Astrocyte (in vitro differentiated cells and primary cell): ENCODE results near the gene IFI27L1. TPM values are rescaled to one million over a fixed set of nuclear protein-coding genes. Genes with fewer than 3 reads are reported as not detected.
"Not testable (repeated sequence)": the region's sequence is repeated elsewhere in the genome, so short reads cannot be mapped to it uniquely, and the experiment has no call there.

ENCODE experiments used
- DNase-seq: peaks from one replicate; pipeline ENCODE4 v3.0.0-alpha.2; 2010; ENCODE audit warnings: low read depth
- FAIRE-seq: peaks from 2 replicates; lab custom pipeline; 2011; peaks lifted over from hg19 to GRCh38; lab: Jason Lieb, UNC
- H2AFZ ChIP-seq: 2 replicates; pipeline ENCODE4 v1.6.0; 2012; ENCODE audit warnings: low read depth, low read length, inconsistent platforms
- H3K27ac ChIP-seq: 2 replicates; pipeline ENCODE4 v1.5.1; 2011; ENCODE audit warnings: low read depth, low read length, inconsistent platforms
- H3K27me3 ChIP-seq: 2 replicates; pipeline ENCODE4 v1.6.0; 2011; ENCODE audit warnings: low read length, inconsistent platforms; ENCODE audit not compliant: insufficient read depth
- H3K36me3 ChIP-seq: 2 replicates; pipeline ENCODE4 v1.5.1; 2011; ENCODE audit warnings: low read length, inconsistent platforms; ENCODE audit not compliant: insufficient read depth
- H3K4me1 ChIP-seq: 2 replicates; pipeline ENCODE4 v1.5.1; 2011; ENCODE audit warnings: low read length, inconsistent platforms; ENCODE audit not compliant: insufficient read depth
- H3K4me2 ChIP-seq: 2 replicates; pipeline ENCODE4 v1.6.0; 2012; ENCODE audit warnings: low read length, inconsistent platforms
- H3K4me3 ChIP-seq: 2 replicates; pipeline ENCODE4 v1.5.1; 2011; ENCODE audit warnings: low read depth, mild to moderate bottlenecking, low read length, inconsistent platforms; ENCODE audit not compliant: insufficient read depth
- H3K79me2 ChIP-seq: 2 replicates; pipeline ENCODE4 v1.6.0; 2012; ENCODE audit warnings: mild to moderate bottlenecking, low read length, inconsistent platforms; ENCODE audit not compliant: insufficient read depth
- H3K9ac ChIP-seq: 2 replicates; pipeline ENCODE4 v1.6.0; 2012; ENCODE audit warnings: mild to moderate bottlenecking, low read length, inconsistent platforms
- H3K9me3 ChIP-seq: 2 replicates; pipeline ENCODE4 v1.5.1; 2012; ENCODE audit warnings: low read depth, mild to moderate bottlenecking, low read length, inconsistent platforms; ENCODE audit not compliant: insufficient read depth
- H4K20me1 ChIP-seq: 2 replicates; pipeline ENCODE4 v1.6.0; 2012; ENCODE audit warnings: low read length, inconsistent platforms; ENCODE audit not compliant: insufficient read depth
- H3K27ac Mint-ChIP-seq: one replicate; pipeline ENCODE4 v1.8.0; 2021; ENCODE audit warnings: mild to moderate bottlenecking, mixed read lengths; ENCODE audit not compliant: unreplicated experiment
- H3K27me3 Mint-ChIP-seq: one replicate; pipeline ENCODE4 v1.8.0; 2021; ENCODE audit warnings: low read depth, mixed read lengths; ENCODE audit not compliant: unreplicated experiment
- H3K36me3 Mint-ChIP-seq: one replicate; pipeline ENCODE4 v1.8.0; 2021; ENCODE audit warnings: low read depth, mixed read lengths; ENCODE audit not compliant: unreplicated experiment
- H3K4me1 Mint-ChIP-seq: one replicate; pipeline ENCODE4 v1.8.0; 2021; ENCODE audit warnings: low read depth, mixed read lengths; ENCODE audit not compliant: unreplicated experiment
- H3K4me3 Mint-ChIP-seq: one replicate; pipeline ENCODE4 v1.8.0; 2021; ENCODE audit warnings: mild to moderate bottlenecking, moderate library complexity, mixed read lengths; ENCODE audit not compliant: unreplicated experiment
- H3K9me3 Mint-ChIP-seq: one replicate; pipeline ENCODE4 v1.8.0; 2021; ENCODE audit warnings: mild to moderate bottlenecking, mixed read lengths; ENCODE audit not compliant: unreplicated experiment
- CTCF ChIP-seq: IDR thresholded peaks from 2 replicates; pipeline ENCODE4 v1.5.1; 2011; ENCODE audit warnings: low read depth, mild to moderate bottlenecking, inconsistent platforms, low read length, moderate library complexity; ENCODE audit not compliant: insufficient read depth
- EZH2 ChIP-seq: IDR thresholded peaks from 2 replicates; pipeline ENCODE4 v1.6.1; 2012; ENCODE audit warnings: mild to moderate bottlenecking, low read length, inconsistent platforms; ENCODE audit not compliant: insufficient read depth
- total RNA-seq: library from RNA; stranded (reverse); gene quantifications from 2 replicates; pipeline ENCODE4 v1.2.1, GENCODE V29; 2021

The IFI27L1 gene
- total RNA-seq, 1 donor from 2014 or later: 28.4 TPM

GRCh38 chr14:94066089-94066676 lies 14.9 kb upstream of the IFI27L1 start:
- H3K36me3 ChIP-seq: peaks cover 3% of the 10 kb centered on the region
- H3K4me1 Mint-ChIP-seq: peaks cover 37% of the 10 kb centered on the region
- no peaks in the 10 kb centered on the region for H3K27me3 ChIP-seq

GRCh38 chr14:94072076-94072475 lies 9.0 kb upstream of the IFI27L1 start:
- H3K4me1 Mint-ChIP-seq, H3K27me3 Mint-ChIP-seq, DNase-seq, H3K9ac ChIP-seq, H3K9me3 ChIP-seq, FAIRE-seq, H3K4me2 ChIP-seq, H3K27ac Mint-ChIP-seq, H3K4me3 Mint-ChIP-seq, H3K27me3 ChIP-seq, H3K36me3 ChIP-seq, H3K4me1 ChIP-seq, H3K27ac ChIP-seq, H2AFZ ChIP-seq, H3K4me3 ChIP-seq: not testable (repeated sequence)
- peaks cover 30% of the 10 kb centered on the region for H4K20me1 ChIP-seq
- H3K9me3 Mint-ChIP-seq: peaks cover 42% of the 10 kb centered on the region
- H3K79me2 ChIP-seq: peaks cover 99% of the 10 kb centered on the region
- H3K36me3 Mint-ChIP-seq: peaks cover 38% of the 10 kb centered on the region

More at GRCh38 chr14:94066089-94066676, 14.9 kb upstream of the IFI27L1 start:
- FAIRE-seq: no peak
- H3K9ac ChIP-seq: no peak overlapping the region
- H3K9me3 ChIP-seq: no peaks in the 10 kb centered on the region
- peak overlapping the region; percentile 11 for H3K27ac ChIP-seq
- DNase-seq: no peak
- H3K79me2 ChIP-seq: peaks cover 94% of the 10 kb centered on the region
- Mint-ChIP-seq H3K27ac (no peak overlapping the region), H3K4me3 (no peak overlapping the region), H3K36me3 (peaks cover 20% of the 10 kb centered on the region), H3K9me3 (peaks cover 29% of the 10 kb centered on the region), H3K27me3 (no peaks in the 10 kb centered on the region)
- peak overlapping the region; percentile 45 for H3K4me2 ChIP-seq
- TF ChIP-seq CTCF (no peak), EZH2 (no peak)
- no peak overlapping the region for H3K4me3 ChIP-seq
- no peak overlapping the region for H2AFZ ChIP-seq
- H3K4me1 ChIP-seq: peaks cover 28% of the 10 kb centered on the region
- peaks cover 62% of the 10 kb centered on the region for H4K20me1 ChIP-seq

GRCh38 chr14:94074534-94074933 lies 6.6 kb upstream of the IFI27L1 start:
- Histone ChIP-seq H3K9ac (no peak overlapping the region), H3K4me2 (no peak overlapping the region), H3K36me3 (peaks cover 11% of the 10 kb centered on the region), H3K79me2 (peaks cover 100% of the 10 kb centered on the region), H3K4me3 (no peak overlapping the region), H3K9me3 (no peaks in the 10 kb centered on the region), H3K27me3 (no peaks in the 10 kb centered on the region), H3K4me1 (peaks cover 3% of the 10 kb centered on the region), H2AFZ (no peak overlapping the region), H3K27ac (no peak overlapping the region), H4K20me1 (peaks cover 44% of the 10 kb centered on the region)
- DNase-seq (no peak), FAIRE-seq (no peak)
- peaks cover 27% of the 10 kb centered on the region for H3K9me3 Mint-ChIP-seq
- no peak overlapping the region for H3K4me3 Mint-ChIP-seq
- H3K36me3 Mint-ChIP-seq: peaks cover 51% of the 10 kb centered on the region
- TF ChIP-seq EZH2: no peak
- TF ChIP-seq CTCF: no peak
- H3K27me3 Mint-ChIP-seq: no peaks in the 10 kb centered on the region
- peaks cover 19% of the 10 kb centered on the region for H3K4me1 Mint-ChIP-seq
- H3K27ac Mint-ChIP-seq: no peak overlapping the region
